NCI-H1417 treated with DMSO at 0.1 percent for 48 hours (cell line): Measurements from ENCODE around the gene GALNT3.

Source experiments
- DNase-seq: peaks from one replicate; lab custom pipeline; 2025; lab: John Stamatoyannopoulos, UW

Gene GALNT3

GRCh38 chr2:165793779-165794535, at the start of gene GALNT3:
GALNT3 (minus strand) TSS chr2:165794247; CDS start chr2:165770700, 23,547 bp downstream.
- DNase-seq: peak; percentile 49

- no peak for DNase-seq
Measured at GRCh38 chr2:165843351-165843750, 49.3 kb upstream of the GALNT3 start.

GRCh38 chr2:165840333-165840958, 46.4 kb upstream of the GALNT3 start:
- DNase-seq: no peak

GRCh38 chr2:165839610-165840009, 45.6 kb upstream of the GALNT3 start:
- no peak for DNase-seq

GRCh38 chr2:165837122-165837521, 43.1 kb upstream of the GALNT3 start:
- DNase-seq: no peak

DNA sequence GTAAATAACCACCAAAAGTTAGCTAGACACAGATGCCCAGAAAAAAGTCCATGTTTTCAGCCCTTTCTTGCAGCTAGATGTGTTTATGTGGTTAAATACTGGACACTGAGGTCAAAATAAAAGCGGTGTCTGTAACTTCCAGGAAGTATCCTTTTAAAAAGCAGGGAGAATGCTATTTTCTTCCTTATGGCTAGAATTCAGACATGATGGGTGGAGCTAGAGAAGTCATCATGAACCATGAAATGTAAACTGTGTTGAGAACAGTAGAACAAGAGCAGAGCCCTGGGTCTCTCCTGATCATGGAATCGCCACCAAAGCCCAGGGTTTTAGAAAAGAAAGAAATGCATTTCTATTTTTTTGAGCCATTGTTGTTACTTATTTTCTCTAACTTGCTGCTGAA, 41.3 kb upstream of the GALNT3 start:
- DNase-seq: no peak

DNA sequence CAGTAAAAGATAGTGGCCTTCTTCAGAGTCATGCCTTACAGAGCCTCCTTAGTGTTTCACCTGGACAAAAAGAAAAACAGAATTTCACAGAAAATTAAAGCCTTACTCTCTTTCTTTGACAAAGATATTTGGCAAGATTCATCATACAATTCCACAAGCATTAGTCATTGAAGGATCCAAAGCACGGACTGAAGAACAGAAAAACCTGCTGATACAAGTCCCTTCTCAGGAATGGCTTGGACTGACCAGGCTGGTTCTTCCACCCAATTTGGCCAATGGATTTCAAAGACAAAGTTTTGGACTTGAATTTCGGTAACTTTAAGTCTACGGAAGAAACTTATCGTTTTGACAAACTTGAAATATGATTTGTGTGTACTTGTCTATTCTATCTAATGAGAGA, 39.1 kb upstream of the GALNT3 start:
- DNase-seq: no peak

GRCh38 chr2:165827921-165828276, 33.9 kb upstream of the GALNT3 start:
- DNase-seq: no peak

GRCh38 chr2:165827016-165827920, 33.2 kb upstream of the GALNT3 start:
- no peak for DNase-seq

- no peak for DNase-seq
Measured at GRCh38 chr2:165825041-165825440, 31.0 kb upstream of the GALNT3 start.

- no peak for DNase-seq
Measured at GRCh38 chr2:165820296-165820695, 26.2 kb upstream of the GALNT3 start.

- no peak for DNase-seq
Measured at GRCh38 chr2:165818920-165819319, 24.9 kb upstream of the GALNT3 start.

- DNase-seq: no peak
Measured at GRCh38 chr2:165815299-165816141, 21.5 kb upstream of the GALNT3 start.

- no peak for DNase-seq
Measured at GRCh38 chr2:165814473-165814872, 20.4 kb upstream of the GALNT3 start.

- DNase-seq: no peak
Measured at GRCh38 chr2:165811592-165812370, 17.7 kb upstream of the GALNT3 start.

- DNase-seq: no peak
Measured at GRCh38 chr2:165810418-165810817, 16.4 kb upstream of the GALNT3 start.

GRCh38 chr2:165804719-165805118, 10.7 kb upstream of the GALNT3 start:
- DNase-seq: no peak

DNA sequence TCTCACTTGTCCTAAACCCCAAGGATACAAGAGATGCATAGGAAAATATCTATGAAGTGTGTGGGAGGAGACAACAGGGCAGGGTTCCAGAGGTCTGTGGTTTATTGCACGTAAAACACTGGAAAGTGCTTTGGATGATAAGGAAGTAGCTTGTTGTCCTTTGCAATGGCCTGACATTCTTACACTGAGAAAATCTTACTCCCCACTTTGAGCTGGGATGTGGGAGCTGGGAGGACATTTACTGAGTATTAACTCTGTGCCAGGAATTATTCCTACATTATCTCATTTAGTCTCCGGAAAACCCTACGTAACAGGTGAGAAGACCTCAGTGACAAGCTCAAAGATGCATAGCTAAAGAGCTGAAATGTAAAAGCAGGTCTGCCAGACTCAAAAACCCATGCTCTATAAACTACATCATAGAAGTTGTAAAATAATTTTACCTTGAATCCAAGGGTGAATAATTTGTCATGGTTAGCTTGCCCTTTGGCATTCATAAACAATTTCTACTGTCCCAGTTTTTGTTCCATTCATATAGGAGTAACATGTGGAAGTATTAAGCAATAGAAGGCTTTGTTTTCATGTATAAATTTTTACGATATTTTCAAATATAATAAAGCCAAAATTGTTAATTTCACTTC, 9.2 kb upstream of the GALNT3 start:
- DNase-seq: no peak

DNA sequence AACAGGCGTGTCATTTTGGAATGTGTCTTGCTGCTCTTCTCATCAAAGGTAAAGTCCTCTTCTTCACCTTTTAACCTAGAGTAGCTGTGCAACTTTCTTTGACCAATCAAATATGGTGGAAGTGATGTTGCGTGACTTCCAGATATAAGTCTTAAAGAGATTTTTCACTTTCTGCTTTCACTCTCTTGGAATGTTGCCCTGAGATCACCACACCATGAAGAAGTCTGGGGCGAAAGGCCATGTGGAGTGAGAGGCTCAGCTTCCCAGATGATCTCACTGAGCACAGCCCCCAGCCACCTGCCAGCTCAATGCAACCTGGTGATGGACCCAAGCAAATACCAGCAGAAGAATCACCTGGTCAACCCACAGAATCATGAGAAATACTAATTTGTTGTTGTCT, 7.1 kb upstream of the GALNT3 start:
- DNase-seq: no peak

- no peak for DNase-seq
Measured at GRCh38 chr2:165796819-165797530, 2.9 kb upstream of the GALNT3 start.
